HG02588 (cell line): ENCODE measurements around the gene ELOVL3.

ENCODE experiments used
- ATAC-seq: cut with Tn5 transposase; IDR thresholded peaks from one replicate; pipeline ENCODE4 v1.9.1; 2021; ENCODE audit warnings: mild to moderate bottlenecking, moderate library complexity; ENCODE audit not compliant: unreplicated experiment

Gene ELOVL3

GRCh38 chr10:102226542-102226870 lies 407 bp downstream of the ELOVL3 start:
- ATAC-seq, result no peak

GRCh38 chr10:102227050-102227449 lies 951 bp downstream of the ELOVL3 start:
- ATAC-seq, result no peak

- ATAC-seq, result no peak
Observed at GRCh38 chr10:102229810-102230263, 3.7 kb downstream of the ELOVL3 start.

GRCh38 chr10:102230264-102230860 lies 4.3 kb downstream of the ELOVL3 start:
- no peak for ATAC-seq

GRCh38 chr10:102230861-102231356 lies 4.8 kb downstream of the ELOVL3 start:
- no peak for ATAC-seq

GRCh38 chr10:102231357-102232318 lies 5.5 kb downstream of the ELOVL3 start:
- no peak for ATAC-seq

- ATAC-seq, result no peak
Observed at GRCh38 chr10:102233997-102234396, 7.9 kb downstream of the ELOVL3 start.

- no peak for ATAC-seq
Observed at GRCh38 chr10:102234888-102235597, 8.9 kb downstream of the ELOVL3 start.

- no peak for ATAC-seq
Observed at GRCh38 chr10:102235598-102235920, 9.5 kb downstream of the ELOVL3 start.

GRCh38 chr10:102236006-102236405 lies 9.9 kb downstream of the ELOVL3 start:
- no peak for ATAC-seq

- no peak for ATAC-seq
Observed at GRCh38 chr10:102237711-102238252, 11.7 kb downstream of the ELOVL3 start.

GRCh38 chr10:102240467-102241031 lies 14.4 kb downstream of the ELOVL3 start:
- no peak for ATAC-seq

GRCh38 chr10:102241032-102241443 lies 14.9 kb downstream of the ELOVL3 start:
- ATAC-seq, result no peak

- ATAC-seq, result peak; percentile 36
Observed at GRCh38 chr10:102241444-102242117, 15.5 kb downstream of the ELOVL3 start, which contains the start of gene PITX3. Gene PITX3, minus strand, starts transcription at chr10:102241512. Its CDS starts 9,432 bp downstream, at chr10:102232080.

- ATAC-seq, result no peak
Observed at GRCh38 chr10:102242118-102242485, 16.0 kb downstream of the ELOVL3 start.

- ATAC-seq, result no peak
Observed at GRCh38 chr10:102243309-102243708, 17.2 kb downstream of the ELOVL3 start.

GRCh38 chr10:102245082-102245931 lies 19.2 kb downstream of the ELOVL3 start, which contains the start of gene GBF1:
Gene GBF1, plus strand, starts transcription at chr10:102245532. Its CDS starts 13,407 bp downstream, at chr10:102258939.
- ATAC-seq, result peak; percentile 88

- ATAC-seq, result no peak
Observed at GRCh38 chr10:102245932-102246251, 19.8 kb downstream of the ELOVL3 start.

GRCh38 chr10:102246261-102246660 lies 20.2 kb downstream of the ELOVL3 start:
- ATAC-seq, result no peak
